Measurements from ENCODE around the gene KIF3A. TPM values are rescaled to one million over a fixed set of nuclear protein-coding genes. Genes with fewer than 3 reads are reported as not detected.
A peak's percentile ranks its signal among the peaks of the same experiment; 100 is the strongest.

The KIF3A gene
- total RNA-seq, 2 donors from 2014 or later: 20.0 to 26.9 TPM

- peak in 1 of 2 donors; percentile 4 for DNase-seq
- no peaks in the 10 kb centered on the region for H3K9me3 Mint-ChIP-seq
- peaks cover 47% of the 10 kb centered on the region for H3K27me3 Mint-ChIP-seq (ENCODE audit: low read depth)
- H3K4me1 Mint-ChIP-seq (ENCODE audit: low read depth): peaks cover 13% of the 10 kb centered on the region
- ATAC-seq (replicated peaks in 1 of 2): peak in 1 of 2 donors; percentile 28
- peak overlapping the region; percentile 61 to 69 for H3K4me3 Mint-ChIP-seq
- H3K36me3 Mint-ChIP-seq (ENCODE audit: insufficient read depth in 2 of 2): peaks cover 0 to 2% of the 10 kb centered on the region in 2 donors
- H3K27ac Mint-ChIP-seq: no peak overlapping the region
Observed at GRCh38 chr5:132776131-132776937, 39.0 kb upstream of the KIF3A start.

- peaks cover 13% of the 10 kb centered on the region for H3K4me1 Mint-ChIP-seq (ENCODE audit: low read depth)
- peaks cover 0 to 2% of the 10 kb centered on the region in 2 donors for H3K36me3 Mint-ChIP-seq (ENCODE audit: insufficient read depth in 2 of 2)
- no peak for DNase-seq
- no peak for ATAC-seq (replicated peaks in 1 of 2)
- no peak overlapping the region for H3K27ac Mint-ChIP-seq
- peaks cover 39% of the 10 kb centered on the region for H3K27me3 Mint-ChIP-seq (ENCODE audit: low read depth)
- no peaks in the 10 kb centered on the region for H3K9me3 Mint-ChIP-seq
- peak overlapping the region; percentile 18 to 58 for H3K4me3 Mint-ChIP-seq
Observed at GRCh38 chr5:132775476-132775961, 38.2 kb upstream of the KIF3A start.

DNA sequence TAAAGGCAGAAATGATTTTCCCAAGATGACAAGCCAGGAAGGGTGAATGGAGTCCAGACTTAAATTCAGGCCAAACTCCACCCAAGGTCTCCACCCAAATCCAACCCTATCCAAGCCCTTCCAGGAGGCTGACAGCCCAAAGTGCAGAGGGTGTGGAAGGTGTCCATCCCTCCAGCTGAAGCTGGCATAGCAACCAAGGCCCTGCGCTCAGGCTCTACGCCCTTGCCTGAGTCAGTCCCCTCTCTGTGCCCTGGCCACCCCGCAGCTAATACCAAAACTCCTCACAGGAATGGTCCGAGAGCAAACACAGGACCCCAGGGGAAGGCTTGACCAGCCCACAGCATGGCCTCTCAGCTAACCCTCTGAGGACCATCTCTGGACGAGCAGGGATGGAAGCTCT, 37.5 kb upstream of the KIF3A start:
- ATAC-seq (replicated peaks in 1 of 2) (no peak), DNase-seq (no peak)
- H3K4me3 Mint-ChIP-seq: no peak overlapping the region
- H3K9me3 Mint-ChIP-seq: no peaks in the 10 kb centered on the region
- peaks cover 13% of the 10 kb centered on the region for H3K4me1 Mint-ChIP-seq (ENCODE audit: low read depth)
- H3K27me3 Mint-ChIP-seq (ENCODE audit: low read depth): peaks cover 33% of the 10 kb centered on the region
- peaks cover 0 to 2% of the 10 kb centered on the region in 2 donors for H3K36me3 Mint-ChIP-seq (ENCODE audit: insufficient read depth in 2 of 2)
- H3K27ac Mint-ChIP-seq: no peak overlapping the region

GRCh38 chr5:132774406-132774805, 37.1 kb upstream of the KIF3A start:
- peaks cover 13% of the 10 kb centered on the region for H3K4me1 Mint-ChIP-seq (ENCODE audit: low read depth)
- ATAC-seq (replicated peaks in 1 of 2) (no peak), DNase-seq (no peak)
- H3K27ac Mint-ChIP-seq: no peak overlapping the region
- H3K9me3 Mint-ChIP-seq: no peaks in the 10 kb centered on the region
- no peak overlapping the region for H3K4me3 Mint-ChIP-seq
- peaks cover 0 to 2% of the 10 kb centered on the region in 2 donors for H3K36me3 Mint-ChIP-seq (ENCODE audit: insufficient read depth in 2 of 2)
- H3K27me3 Mint-ChIP-seq (ENCODE audit: low read depth): peaks cover 28% of the 10 kb centered on the region

DNA sequence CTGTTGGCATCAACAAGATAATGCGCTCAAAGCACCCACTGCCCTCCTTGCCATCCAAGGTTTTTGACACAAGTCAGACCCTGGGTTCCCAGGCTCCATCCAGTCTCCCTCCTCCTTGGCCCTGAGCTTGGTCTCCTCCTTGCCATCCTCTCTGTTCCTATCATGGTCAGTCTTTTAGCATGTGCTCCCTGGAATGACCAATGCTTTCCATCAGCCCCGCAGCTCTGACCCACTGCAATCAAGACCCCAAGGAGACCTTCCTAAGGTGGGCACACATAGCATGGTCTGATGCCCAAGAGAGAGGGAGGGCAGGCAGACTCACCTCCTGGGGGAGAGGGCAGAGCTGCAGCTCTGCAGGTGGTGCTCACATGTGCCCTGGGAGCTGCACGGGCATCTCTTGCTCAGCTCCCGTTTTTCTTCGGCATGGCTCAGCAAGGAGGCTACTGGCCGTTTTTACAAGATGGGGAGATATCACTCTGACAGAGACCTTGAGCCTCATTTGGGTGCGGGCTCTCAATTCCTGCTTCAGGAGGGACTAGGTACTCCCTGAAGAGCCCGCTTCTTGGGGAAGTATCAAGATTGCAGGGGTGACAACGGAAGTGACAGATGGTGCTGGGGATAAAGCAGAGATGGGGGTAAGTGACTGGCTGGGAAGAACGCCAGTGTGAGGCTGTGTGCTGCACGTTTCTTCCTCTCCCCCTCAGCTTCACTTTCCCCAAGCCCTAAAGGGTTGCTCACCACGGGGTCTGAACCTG, 36.4 kb upstream of the KIF3A start:
- ATAC-seq (replicated peaks in 1 of 2) (no peak), DNase-seq (no peak)
- Mint-ChIP-seq H3K9me3 (no peaks in the 10 kb centered on the region), H3K36me3 (ENCODE audit: insufficient read depth in 2 of 2) (peaks cover 0 to 2% of the 10 kb centered on the region in 2 donors), H3K27ac (no peak overlapping the region), H3K27me3 (ENCODE audit: low read depth) (peaks cover 21% of the 10 kb centered on the region), H3K4me3 (no peak overlapping the region), H3K4me1 (ENCODE audit: low read depth) (peaks cover 13% of the 10 kb centered on the region)

- no peaks in the 10 kb centered on the region for H3K36me3 Mint-ChIP-seq (ENCODE audit: insufficient read depth in 2 of 2)
- H3K27ac Mint-ChIP-seq: no peak overlapping the region
- no peak overlapping the region for H3K4me3 Mint-ChIP-seq
- H3K4me1 Mint-ChIP-seq (ENCODE audit: low read depth): peaks cover 11% of the 10 kb centered on the region
- DNase-seq (no peak), ATAC-seq (replicated peaks in 1 of 2) (no peak)
- H3K9me3 Mint-ChIP-seq: no peaks in the 10 kb centered on the region
- peaks cover 15% of the 10 kb centered on the region for H3K27me3 Mint-ChIP-seq (ENCODE audit: low read depth)
Observed at GRCh38 chr5:132773114-132773513, 35.8 kb upstream of the KIF3A start.

GRCh38 chr5:132772291-132773070, 35.1 kb upstream of the KIF3A start:
- no peaks in the 10 kb centered on the region for H3K36me3 Mint-ChIP-seq (ENCODE audit: insufficient read depth in 2 of 2)
- ATAC-seq (replicated peaks in 1 of 2): no peak

GRCh38 chr5:132771503-132771998, 34.2 kb upstream of the KIF3A start:
- peaks cover 8% of the 10 kb centered on the region for H3K4me1 Mint-ChIP-seq (ENCODE audit: low read depth)
- H3K27ac Mint-ChIP-seq: no peak overlapping the region
- H3K9me3 Mint-ChIP-seq: no peaks in the 10 kb centered on the region
- no peaks in the 10 kb centered on the region for H3K36me3 Mint-ChIP-seq (ENCODE audit: insufficient read depth in 2 of 2)
- no peak for DNase-seq
- H3K27me3 Mint-ChIP-seq (ENCODE audit: low read depth): peaks cover 10% of the 10 kb centered on the region
- no peak for ATAC-seq (replicated peaks in 1 of 2)
- no peak overlapping the region for H3K4me3 Mint-ChIP-seq

More at GRCh38 chr5:132772291-132773070, 35.1 kb upstream of the KIF3A start:
- peaks cover 10% of the 10 kb centered on the region for H3K27me3 Mint-ChIP-seq (ENCODE audit: low read depth)
- H3K27ac Mint-ChIP-seq: no peak overlapping the region
- no peaks in the 10 kb centered on the region for H3K9me3 Mint-ChIP-seq
- no peak overlapping the region for H3K4me3 Mint-ChIP-seq
- DNase-seq: no peak
- H3K4me1 Mint-ChIP-seq (ENCODE audit: low read depth): peaks cover 8% of the 10 kb centered on the region

DNA sequence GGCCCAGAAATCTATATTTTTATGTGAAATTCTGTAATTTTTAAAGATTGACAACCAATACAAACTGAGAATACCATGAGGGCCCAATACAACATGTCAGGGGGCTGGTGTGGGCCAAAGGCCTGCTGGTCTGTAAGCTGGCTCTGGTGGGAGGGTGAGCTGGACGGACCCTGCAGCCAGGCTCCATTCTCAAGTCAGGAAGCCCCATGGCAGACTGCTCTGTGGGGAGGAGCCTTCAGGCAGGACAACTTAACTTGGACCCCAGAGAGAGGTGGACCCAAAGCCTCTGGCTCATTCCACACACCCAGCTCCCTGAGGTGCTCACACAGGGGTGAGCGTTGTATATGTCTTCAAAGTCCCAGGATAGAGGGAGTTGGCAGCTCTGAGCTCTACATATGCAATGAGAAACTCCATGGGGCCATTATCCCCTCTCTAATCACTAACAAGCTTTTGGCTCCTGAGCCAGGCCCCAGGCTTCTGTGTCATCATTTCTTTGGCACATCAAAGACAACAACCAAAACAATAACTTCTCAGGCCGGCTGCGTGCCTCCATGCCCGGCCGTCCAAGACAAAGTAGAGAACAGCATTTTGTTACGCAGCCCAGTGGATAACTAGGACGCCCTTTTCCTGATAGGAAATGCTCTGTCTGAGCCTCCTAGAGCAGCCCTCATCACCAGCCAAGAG, 33.3 kb upstream of the KIF3A start:
- ATAC-seq (replicated peaks in 1 of 2) (no peak), DNase-seq (no peak)
- H3K4me3 Mint-ChIP-seq: no peak overlapping the region
- H3K27ac Mint-ChIP-seq: no peak overlapping the region
- no peaks in the 10 kb centered on the region for H3K36me3 Mint-ChIP-seq (ENCODE audit: insufficient read depth in 2 of 2)
- H3K9me3 Mint-ChIP-seq: no peaks in the 10 kb centered on the region
- peaks cover 5% of the 10 kb centered on the region for H3K4me1 Mint-ChIP-seq (ENCODE audit: low read depth)
- H3K27me3 Mint-ChIP-seq (ENCODE audit: low read depth): peaks cover 9% of the 10 kb centered on the region

DNA sequence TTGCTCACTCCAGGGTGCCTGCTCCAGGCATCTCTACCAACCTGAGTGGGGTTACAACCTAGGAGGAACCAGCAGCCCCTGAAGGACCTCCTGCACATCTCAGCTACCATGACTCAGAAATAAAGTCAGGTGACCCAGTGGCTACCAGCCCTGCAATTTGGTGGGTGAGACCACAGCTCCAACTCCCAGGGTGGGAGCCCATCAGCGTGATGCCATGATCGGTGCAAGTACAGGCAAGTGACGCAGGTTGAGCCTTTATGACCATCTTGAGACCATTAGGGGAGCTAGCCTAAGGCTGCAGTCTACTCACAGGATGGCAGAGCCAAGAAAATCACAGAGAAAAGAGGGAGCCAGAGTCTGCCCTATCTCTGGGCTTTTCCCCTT, 31.1 kb upstream of the KIF3A start:
- no peak for ATAC-seq (replicated peaks in 1 of 2)
- H3K27me3 Mint-ChIP-seq (ENCODE audit: low read depth): no peaks in the 10 kb centered on the region
- no peaks in the 10 kb centered on the region for H3K4me1 Mint-ChIP-seq (ENCODE audit: low read depth)
- no peak overlapping the region for H3K4me3 Mint-ChIP-seq
- no peak overlapping the region for H3K27ac Mint-ChIP-seq
- no peaks in the 10 kb centered on the region for H3K36me3 Mint-ChIP-seq (ENCODE audit: insufficient read depth in 2 of 2)
- H3K9me3 Mint-ChIP-seq: no peaks in the 10 kb centered on the region
- no peak for DNase-seq

GRCh38 chr5:132767150-132767549, 29.8 kb upstream of the KIF3A start:
- ATAC-seq (replicated peaks in 1 of 2) (no peak), DNase-seq (no peak)
- Mint-ChIP-seq H3K36me3 (ENCODE audit: insufficient read depth in 2 of 2) (no peaks in the 10 kb centered on the region), H3K27ac (no peak overlapping the region), H3K9me3 (no peaks in the 10 kb centered on the region), H3K4me3 (no peak overlapping the region), H3K27me3 (ENCODE audit: low read depth) (no peaks in the 10 kb centered on the region), H3K4me1 (ENCODE audit: low read depth) (no peaks in the 10 kb centered on the region)

DNA sequence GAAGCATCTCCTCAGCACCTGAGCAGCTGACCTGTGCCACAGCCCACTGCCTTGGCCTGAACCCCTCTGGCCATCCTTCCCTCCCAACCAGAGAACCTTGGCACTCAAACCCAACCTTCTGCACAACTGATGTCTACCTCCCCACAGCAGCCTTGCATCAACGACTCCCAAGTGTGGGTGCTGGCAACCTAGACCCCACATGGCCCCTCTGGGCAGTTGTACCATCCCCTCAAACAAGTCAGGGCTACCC, 29.4 kb upstream of the KIF3A start:
- H3K9me3 Mint-ChIP-seq: no peaks in the 10 kb centered on the region
- H3K27ac Mint-ChIP-seq: no peak overlapping the region
- no peaks in the 10 kb centered on the region for H3K27me3 Mint-ChIP-seq (ENCODE audit: low read depth)
- H3K4me1 Mint-ChIP-seq (ENCODE audit: low read depth): no peaks in the 10 kb centered on the region
- no peaks in the 10 kb centered on the region for H3K36me3 Mint-ChIP-seq (ENCODE audit: insufficient read depth in 2 of 2)
- H3K4me3 Mint-ChIP-seq: no peak overlapping the region
- ATAC-seq (replicated peaks in 1 of 2) (no peak), DNase-seq (no peak)

Measured in activated T-cell treated with anti-CD3 and anti-CD28 coated beads, Interleukin-2, amount 50 U/mL, for 72 hours (primary cell).